HG02973 (cell line): ENCODE data around the gene UIMC1.

Source experiments
- ATAC-seq: cut with Tn5 transposase; IDR thresholded peaks from one replicate; pipeline ENCODE4 v1.9.1; 2021; ENCODE audit warnings: moderate library complexity; ENCODE audit not compliant: unreplicated experiment

UIMC1 gene

DNA sequence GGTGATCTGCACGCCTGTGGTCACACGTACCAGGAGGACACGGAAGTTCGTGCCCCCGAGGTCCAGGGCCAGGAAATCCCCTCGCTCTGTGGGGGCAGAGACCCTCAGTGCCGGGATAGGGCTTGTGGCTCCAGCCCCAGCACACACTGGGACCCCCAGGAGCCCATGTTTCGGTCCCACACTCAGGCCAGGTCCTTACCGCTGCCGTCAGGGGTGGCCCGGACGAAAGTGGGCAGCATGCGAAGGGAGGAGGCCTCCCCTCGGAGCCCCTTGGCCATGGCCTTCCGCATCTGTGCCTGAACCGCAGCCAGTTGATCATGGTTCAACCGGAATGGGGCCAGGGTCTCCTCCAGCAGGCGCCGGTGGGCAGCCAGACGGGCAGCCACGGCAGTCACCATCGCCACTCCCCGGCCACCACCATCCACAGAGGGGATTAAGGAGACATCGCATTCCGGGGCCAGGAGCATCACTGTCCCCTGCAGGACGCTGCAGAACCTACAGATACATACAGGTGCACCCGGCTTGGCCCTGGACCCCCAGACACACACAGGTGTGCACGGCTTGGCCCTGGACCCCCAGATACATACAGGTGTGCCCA, 119.2 kb downstream of the UIMC1 start:
- no peak for ATAC-seq

DNA sequence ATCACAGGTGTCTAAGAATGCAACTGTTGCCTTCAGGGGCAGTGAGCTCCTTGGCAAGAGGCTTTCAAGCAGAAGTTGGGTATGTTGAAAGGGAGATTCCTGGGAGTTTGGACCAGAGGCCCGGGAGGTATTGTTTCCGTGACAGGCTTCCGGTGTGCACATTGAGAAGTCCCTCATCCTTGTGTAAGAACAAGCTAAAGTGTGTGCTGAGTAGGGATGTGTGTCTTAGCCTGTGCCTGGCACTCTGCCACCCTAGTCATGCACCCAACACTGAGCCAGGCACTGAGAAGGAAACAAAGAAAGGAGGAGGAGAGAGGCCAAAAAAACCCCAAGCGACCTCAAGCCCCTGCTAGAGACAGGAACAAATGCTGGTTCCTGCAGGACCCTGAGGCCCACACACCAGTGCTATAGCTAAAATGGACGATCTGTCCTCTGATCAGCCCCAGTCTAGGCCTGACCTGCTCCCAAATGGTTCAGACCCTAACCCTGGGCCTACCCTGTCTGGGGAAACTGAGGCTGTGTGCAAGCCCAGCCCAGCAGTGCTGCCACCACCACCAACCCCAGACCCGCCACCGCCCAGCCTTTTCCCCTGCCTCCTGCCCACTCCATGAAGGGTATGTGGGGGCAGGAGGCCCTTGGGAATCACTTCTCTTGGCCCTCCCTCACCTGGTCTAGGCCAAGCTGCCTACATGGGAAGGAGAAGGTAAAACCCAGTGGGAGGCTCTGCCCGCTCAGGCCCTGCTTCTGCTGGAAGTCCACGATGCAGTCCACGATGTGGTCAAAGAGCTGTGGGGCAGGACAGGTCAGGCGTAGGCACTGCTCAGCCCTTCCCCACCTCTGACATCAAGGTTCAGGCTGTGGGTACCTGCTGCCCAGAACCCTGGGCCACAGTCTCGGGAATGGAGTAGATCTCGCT, 120.0 kb downstream of the UIMC1 start:
- no peak for ATAC-seq

DNA sequence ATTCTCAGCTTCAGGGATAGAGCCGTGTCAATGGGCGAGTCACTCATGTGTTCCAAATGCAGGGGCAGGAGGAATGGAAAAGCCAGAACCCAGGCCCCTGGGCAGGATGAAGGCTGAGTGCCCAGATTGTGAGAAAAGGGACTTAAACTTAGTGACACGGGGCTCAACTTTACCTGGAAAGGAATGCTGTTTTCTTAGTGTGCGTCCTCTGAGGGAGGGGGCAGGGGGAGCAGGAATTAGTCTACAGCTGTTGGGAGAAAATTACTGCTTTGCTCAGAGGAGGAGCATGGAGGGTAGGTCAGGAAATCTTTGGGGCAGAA, 122.0 kb downstream of the UIMC1 start:
- ATAC-seq: no peak

DNA sequence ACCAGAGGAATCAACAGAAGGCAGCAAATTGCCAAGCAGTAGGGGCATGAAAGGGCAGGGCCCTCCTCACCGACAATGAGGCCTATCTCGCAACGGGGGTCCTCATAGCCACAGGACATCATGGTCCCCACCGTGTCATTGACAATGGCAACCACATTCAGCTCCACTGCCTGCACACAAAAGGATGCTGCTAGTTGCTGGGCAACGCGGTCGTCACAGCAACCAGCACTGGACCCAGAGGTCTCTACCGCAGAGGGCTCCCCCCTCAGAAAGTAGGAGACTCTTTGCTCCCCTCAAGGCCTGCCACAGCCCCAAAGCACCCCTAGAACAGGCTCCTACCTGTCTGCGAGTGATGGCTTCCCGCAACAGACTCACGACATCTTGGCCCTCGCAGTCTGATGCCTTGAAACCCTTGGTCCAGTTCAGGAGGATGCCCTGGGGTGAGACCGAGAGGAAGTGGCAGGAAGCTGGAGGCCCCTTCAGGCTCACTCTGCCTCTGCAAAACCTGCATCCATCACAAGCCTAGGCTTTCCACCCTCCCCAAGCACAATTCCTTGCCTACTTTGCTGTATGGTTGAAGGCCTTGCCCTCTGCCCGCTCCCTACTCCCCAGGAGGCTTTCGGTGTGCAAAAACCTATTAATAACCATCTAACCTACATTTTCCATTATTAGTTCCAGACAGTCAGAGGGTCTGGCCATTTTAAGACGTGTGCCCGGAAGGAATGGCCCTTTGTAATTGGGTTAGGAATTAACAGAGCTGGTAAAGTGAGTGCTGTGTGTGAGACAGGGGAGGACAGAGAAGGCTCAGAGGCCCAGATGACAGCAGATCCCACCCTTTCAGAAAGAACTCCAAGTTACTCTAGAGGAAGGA, 122.6 kb downstream of the UIMC1 start:
- ATAC-seq: no peak

DNA sequence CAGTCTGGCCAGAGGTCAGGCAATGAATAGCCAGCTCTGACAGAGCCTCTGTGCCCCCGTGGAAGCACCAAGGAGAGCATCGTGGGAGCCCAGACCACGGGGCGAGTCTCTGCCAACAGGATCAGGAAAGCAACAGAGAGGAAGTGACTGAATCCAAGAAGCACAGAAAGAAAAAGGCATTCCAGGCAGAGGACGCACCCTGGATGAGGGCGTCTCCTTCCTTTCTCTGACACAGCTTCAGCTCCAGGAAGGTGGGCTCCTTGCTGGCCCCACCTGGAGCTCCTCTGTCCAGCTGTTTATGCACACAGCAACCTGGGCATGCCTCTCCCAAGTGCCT, 124.0 kb downstream of the UIMC1 start:
- no peak for ATAC-seq

DNA sequence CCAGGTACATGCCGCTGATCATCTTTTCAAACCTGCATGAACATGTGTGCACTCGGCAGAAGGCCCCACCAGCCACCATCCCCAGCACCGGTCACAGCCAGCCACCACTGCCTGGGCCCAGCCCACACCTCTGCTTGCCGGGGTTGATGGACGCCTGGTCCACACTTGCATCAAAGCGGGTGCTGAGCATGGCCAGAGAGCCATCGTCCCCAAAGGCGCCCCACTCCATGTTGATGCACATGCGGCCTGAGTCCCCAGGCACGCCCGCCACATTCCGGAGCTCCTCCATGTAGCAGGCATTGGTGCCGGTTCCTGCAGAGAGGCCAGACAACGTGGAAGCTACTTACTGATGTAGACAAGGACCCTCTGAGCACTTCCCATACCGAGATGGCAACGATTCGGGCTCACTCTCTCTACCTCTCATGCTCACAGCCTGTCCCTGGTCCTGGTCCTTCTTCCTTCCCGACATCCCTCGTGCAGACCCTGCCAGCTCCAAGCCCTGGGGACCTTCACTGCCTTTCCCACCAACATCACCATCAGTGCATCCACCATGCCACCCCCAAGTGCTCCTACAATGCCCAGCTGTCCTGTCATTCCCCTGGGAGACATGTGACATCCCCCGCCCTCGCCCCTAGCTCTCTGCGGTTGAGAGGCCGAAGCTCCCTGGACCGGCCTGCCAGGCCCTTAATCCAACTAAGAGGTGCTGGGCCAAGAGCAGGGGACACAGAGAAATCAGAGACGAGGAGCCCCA, 124.6 kb downstream of the UIMC1 start:
- ATAC-seq: no peak

DNA sequence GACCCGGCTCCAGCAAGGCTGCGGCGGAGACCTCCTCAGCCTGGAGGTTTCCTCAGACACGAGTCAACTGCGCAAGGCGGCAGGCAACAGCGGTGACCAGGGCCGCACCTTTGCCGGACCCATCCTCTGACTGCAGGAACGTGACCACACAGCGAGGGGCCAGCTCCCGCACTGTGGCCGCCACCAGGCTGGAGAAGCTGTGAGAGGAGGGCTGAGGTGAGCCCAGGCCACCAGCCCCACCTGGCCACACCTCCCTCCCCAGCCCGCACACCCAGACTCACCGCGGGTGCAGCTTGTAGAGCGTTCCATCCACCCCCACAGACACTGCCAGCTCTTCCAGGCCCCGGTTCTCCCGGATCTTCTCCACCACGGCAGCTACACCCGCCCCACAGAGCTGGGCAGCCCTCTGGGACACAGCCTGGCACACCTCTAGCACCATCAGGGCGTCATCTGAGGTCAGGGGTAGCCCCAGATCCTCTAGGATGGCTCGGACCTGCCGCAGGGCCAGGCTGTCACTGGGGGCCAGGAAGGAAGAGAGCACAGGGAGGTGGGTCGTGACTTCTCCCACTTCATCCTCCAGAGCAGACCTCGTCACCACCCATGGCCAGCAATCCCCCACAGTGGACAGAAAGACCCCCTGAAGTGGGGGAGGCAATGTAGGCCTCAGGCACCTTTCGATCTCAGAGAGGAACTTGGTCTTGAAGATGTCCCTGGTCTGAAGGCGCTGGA, 125.4 kb downstream of the UIMC1 start:
- no peak for ATAC-seq

DNA sequence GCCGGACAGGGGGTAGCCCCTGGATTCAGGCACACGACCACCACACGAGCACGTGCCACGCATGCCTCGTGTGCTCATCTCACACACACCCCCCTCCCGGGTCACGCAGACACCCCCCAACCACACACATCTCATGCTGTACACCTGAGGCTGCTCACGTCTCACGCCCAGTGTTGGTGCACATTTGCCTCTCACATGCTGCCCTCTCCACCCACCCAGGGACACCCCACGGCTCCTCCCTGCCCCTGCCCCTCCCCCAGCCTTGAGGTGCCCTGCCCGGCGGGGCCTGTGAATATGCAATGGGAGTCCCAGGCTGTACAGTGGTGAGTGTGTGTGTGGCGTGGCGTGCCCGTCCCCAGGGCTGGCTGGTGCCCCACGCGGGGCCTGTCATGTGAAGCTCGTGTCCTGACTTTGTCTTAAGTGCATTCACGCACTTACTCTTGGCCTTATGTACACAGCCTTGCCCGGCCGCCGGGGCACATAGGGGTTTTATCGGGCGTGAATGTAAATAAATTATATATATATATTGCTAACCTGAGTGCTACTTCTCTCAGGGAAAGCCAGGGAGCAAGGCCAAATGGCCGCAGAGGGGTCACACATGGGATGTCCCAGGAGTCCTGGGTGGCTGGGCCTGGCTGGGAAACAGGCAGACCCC, 126.1 kb downstream of the UIMC1 start:
- ATAC-seq: no peak

DNA sequence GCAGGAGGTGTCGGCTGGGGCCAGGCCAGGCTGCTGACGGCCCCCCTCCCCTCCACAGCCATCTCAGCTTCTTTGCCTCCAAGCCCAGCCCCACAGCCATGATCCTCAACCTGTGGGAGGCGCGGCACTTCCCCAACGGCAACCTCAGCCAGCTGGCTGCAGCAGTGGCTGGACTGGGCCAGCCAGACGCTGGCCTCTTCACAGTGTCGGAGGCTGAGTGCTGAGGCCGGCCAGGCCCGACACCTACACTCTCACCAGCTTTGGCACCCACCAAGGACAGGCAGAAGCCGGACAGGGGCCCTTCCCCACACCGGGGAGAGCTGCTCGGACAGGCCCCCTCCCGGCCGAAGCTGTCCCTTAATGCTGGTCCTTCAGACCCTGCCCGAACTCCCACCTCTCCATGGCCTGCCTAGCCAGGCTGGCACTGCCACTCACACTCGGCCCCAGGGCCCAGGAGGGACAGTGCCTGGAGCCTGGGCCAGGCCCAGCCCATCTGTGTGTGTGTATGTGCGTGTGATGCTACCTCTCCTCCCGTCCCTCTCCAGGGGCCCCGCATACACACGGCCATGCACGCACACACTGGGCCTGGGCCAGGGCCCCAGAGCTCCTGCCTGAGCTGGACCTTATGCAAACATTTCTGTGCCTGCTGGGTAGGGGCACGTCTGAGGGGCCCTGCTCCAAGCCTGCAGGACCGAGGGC, 126.8 kb downstream of the UIMC1 start:
- no peak for ATAC-seq

DNA sequence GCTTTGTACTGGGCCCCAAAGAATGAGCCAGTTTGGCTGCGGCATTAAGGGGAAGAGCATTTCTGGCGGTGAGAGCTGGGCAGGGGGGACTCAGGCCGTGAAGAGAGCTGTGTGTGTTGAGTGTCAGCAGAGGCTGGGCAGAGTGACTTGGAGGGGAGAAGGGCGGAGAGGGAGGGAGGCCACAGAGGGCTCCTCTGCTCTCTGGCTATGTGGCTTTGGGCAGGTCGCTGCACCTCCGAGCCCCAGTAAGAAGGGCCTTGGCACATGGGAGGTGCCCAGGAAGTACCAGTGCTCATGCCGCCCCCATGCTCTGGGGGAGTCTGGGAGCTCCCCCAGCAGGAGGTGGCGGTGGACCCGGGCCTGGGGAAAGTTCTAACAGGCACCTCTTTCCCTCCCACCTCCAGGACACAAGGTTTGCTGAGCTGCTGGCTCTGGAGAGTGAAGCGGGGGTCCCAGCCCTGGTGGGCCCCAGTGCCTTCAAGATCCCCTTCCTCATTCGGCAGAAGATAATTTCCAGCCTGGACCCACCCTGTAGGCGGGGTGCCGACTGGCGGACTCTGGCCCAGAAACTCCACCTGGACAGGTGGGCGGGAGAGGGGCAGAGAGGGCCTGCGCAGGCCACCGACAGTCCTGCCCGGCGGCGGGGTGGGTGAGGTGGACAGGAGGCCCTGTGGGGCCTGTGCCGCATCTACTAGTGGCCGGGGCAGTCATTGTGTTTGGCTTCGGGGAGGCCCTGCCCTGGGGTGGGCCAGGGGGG, 127.5 kb downstream of the UIMC1 start:
- no peak for ATAC-seq

DNA sequence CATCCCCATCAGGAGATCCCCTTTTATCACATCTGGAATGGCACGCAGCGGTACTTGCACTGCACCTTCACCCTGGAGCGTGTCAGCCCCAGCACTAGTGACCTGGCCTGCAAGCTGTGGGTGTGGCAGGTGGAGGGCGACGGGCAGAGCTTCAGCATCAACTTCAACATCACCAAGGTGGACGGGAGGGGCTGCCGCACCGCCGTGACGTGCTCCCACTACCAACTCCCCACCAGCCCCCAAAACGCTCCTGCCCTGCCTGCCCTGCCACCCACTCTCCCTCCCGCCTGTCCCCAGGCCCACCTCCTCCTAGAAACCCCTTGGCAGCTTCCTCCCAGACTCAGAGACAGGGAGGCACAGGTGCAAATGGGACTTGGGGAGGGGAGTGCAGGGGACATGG, 128.1 kb downstream of the UIMC1 start:
- ATAC-seq: no peak

DNA sequence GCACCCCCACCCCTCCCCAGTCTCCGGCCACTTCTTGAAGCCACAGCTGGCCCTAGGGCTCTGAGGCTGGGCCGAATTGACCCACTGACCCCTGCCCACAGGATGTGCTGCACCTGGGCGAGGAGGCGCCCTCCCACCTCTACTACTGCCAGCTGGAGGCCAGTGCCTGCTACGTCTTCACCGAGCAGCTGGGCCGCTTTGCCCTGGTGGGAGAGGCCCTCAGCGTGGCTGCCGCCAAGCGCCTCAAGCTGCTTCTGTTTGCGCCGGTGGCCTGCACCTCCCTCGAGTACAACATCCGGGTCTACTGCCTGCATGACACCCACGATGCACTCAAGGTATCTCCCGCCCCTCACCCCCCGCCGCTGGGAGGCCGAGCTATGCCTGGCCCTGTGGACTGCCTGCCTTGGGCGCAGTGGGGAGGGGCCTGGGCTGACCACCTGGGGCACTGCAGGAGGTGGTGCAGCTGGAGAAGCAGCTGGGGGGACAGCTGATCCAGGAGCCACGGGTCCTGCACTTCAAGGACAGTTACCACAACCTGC, 128.7 kb downstream of the UIMC1 start:
- no peak for ATAC-seq

DNA sequence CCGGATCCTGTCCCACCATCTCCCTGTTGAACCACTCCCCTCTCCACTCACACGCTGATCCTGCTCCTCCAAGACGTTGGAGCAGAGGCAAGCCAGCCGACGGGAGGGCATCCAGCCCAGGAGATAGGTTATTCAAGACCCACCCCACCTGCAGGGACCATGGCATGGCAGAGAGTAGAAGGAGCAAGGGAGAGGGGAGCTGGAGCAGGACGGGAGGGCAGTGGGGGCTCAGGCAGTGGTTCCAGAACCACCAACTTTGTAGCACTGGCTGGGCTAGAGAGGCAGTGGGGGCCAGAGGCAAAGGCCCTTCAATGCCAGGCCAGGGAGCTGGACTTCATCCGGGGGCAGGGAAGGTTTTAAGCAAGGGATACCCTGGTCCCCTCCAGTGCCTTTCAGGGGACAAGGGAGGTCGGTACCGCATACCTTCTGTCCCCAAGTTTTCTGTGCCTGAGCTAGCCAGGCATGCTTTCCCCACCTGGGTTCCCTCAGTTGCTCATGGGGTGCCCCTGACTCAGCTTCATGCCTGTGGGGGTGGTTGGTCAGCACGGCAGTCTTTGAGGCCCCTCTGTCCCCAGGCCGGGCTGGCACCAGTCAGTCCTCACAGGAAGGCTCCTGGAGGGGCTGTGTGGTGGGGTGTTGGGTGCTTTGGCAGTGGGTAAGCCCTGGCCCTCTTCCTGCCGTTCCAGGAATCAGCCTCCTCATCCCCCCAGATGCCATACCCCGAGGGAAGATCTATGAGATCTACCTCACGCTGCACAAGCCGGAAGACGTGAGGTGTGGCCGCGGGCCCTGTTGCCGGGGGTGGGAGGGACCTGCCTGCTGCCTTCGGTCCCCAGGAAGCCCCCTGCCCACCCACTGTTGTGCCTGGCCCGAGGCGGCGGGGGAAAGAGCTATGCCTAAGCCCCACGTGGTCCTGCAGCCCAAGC, 129.8 kb downstream of the UIMC1 start:
- ATAC-seq: no peak

DNA sequence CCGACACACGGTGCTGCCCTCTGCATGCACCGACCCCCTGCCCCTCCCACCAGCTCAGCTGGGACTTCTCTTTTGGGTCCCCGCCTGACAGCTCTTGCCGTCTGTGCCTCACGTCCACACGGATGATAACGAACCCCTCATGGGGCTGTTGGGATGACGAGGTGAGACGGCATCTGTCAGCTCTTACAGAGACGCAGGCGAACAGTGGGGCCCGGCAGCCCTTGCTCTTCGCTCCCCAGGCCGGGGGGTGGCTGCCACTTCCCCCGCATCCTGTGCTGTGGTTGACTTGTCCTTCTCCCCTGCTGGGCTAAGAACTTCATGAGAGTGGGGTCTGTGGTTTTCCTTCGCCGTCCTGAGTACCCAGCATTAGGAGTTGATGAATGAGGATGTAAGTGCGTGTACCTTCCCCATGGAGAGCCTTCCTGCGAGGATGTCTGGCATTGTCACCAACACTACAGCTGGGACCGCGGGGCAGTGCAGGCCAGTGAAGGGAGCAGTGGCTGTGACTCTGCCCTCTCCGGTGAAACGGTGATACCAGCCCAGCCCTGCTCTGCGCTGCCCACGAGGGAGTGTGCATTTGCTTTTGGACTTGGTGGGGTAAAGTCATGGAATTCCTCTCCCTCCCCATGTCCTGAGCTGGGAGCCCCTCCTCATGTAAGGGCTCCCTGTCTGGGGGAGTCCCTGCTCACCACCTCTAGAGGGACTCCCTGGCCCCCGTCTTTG, 130.6 kb downstream of the UIMC1 start:
- no peak for ATAC-seq

DNA sequence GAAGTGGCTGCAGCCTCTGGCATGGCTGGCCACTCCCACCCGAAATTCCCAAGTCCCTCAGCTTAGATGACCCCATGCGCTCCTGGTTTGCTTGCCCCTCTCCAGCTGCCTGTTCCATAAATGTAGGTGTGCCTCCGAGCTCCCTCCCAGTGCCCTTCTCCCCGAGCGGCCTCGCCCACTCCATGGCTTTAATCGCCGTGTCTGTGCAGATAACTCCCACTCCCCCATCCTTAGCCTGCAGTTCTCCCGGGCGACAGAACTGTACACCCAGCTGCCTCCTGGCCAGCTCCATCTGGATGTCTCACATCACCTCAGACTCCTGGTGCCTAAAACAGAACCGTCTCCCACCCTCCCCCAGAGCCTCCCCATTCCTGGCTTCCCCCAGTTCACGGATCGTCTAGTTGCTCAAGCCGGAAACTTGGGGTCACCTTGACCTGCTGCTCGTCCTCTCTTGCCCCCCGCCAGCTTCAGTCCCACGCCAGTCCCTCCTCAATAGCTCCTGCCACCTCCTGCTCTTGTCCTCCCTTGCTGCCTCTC, 131.5 kb downstream of the UIMC1 start:
- ATAC-seq: no peak

DNA sequence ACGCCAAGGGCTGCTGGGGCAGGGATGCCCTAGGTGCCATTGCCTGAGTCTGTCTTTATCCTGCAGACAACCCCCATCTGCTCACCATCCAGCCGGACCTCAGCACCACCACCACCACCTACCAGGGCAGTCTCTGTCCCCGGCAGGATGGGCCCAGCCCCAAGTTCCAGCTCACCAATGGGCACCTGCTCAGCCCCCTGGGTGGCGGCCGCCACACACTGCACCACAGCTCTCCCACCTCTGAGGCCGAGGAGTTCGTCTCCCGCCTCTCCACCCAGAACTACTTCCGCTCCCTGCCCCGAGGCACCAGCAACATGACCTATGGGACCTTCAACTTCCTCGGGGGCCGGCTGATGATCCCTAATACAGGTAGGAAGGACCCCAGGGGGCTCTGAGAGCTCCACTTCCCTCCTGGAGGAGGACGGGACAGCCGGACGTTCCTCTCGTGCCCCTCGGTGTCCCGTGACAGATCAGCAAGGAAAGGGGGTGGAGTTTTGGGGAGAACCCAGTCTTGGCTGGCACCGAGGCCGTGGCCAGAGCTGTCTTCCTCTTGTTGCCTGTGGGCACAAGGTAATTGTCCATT, 132.3 kb downstream of the UIMC1 start:
- no peak for ATAC-seq
